ENCODE results near the gene FRMD8. TPM values are rescaled to one million over a fixed set of nuclear protein-coding genes. Genes with fewer than 3 reads are reported as not detected.

The FRMD8 gene
- total RNA-seq, 2 donors from 2014 or later, result 38.1 to 42.2 TPM

GRCh38 chr11:65418681-65419459 lies 32.4 kb downstream of the FRMD8 start:
- intact Hi-C loops (cut with DNase I, micrococcal nuclease), result loop anchor here (5.0 kb wide), 2 partner anchors 37 to 93 kb away; partner anchors contain the start of gene SLC25A45 (in 1 of the 2)
- DNase-seq, result peak; percentile 97 to 99
- peak; percentile 40 for ATAC-seq

DNA sequence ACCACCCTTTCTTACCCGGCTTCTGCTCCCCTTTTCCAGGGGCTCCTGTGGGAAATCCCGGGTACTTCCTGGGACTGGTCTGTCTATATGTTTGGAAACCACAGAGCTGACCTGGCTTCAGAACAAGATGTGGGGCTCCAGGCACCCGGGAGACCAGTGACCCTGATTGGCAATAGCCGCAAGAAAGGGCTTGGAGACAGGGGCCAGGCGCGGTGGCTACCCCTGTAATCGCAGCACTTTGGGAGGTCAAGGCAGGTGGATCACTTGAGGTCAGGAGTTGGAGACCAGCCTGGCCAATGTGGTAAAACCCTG lies 33.0 kb downstream of the FRMD8 start:
- intact Hi-C loops (cut with DNase I, micrococcal nuclease), result loop anchor here (5.0 kb wide), 2 partner anchors 37 to 93 kb away; partner anchors contain the start of gene SLC25A45 (in 1 of the 2)
- no peak for DNase-seq

DNA sequence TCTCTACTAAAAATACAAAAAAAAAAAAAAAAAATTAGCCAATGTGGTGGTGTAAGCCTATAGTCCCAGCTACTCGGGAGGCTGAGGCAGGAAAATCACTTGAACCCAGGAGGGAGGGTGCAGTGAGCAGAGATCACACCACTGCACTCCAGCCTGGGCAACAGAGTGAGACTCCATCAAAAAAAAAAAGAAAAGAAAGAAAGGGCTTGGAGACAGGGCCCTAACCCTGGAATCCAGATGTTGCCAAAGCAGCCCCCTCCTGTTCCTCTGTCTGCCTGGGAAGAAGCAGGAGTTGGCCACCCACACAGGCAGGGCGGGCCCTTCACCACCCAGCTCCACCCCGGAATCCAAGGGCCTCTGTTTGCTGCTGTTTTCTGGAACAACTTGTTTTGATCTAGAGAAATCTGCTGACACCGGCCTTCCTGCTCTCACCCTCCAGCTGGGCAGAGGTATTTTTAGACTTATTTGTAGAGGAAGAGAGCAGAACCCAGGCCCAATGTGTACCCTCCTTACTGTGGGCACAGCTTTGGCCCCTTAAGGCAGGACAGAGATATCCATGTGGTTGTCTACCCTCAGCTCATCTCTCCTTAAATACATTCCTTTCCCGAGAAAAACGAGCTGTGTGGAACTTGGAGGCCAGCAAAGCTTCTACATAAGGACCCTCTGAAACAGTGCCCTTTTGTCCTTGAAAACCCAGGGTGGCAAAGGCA lies 33.5 kb downstream of the FRMD8 start:
- DNase-seq (peak; percentile 90 to 97), ATAC-seq (peak; percentile 33)
- intact Hi-C loops (cut with DNase I, micrococcal nuclease), result loop anchor here (5.0 kb wide), 4 partner anchors 38 to 92 kb away; partner anchors contain the start of genes MALAT1 (in 1 of the 2) and SLC25A45 (in 1 of the 2)

More for the DNA sequence above, 33.0 kb downstream of the FRMD8 start:
- no peak for ATAC-seq

DNA sequence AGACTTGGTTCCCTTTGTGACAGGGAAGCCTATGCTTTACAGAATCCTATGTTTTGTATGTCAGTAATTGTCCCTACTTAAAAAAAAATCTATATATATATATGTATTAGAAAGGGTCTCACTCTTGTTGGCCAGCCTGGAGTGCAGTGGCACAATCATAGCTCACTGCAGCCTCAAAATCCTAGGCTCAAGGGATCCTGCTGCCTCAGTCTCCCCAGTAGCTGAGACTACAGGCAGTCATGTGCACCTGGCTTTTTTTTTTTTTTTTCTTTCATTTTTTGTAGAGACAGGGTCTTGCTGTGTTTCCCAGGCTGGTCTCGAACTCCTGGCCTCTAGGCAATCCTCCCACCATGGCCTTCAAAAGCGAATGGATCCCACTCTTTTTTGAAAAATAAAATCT lies 34.1 kb downstream of the FRMD8 start:
- no peak for ATAC-seq
- intact Hi-C loops (cut with DNase I, micrococcal nuclease), result loop anchor here (5.0 kb wide), 2 partner anchors 77 to 82 kb away; partner anchors contain the start of gene MALAT1 (in 1 of the 2)
- DNase-seq, result peak in 1 of 2 donors; percentile 6

- intact Hi-C loops (cut with DNase I, micrococcal nuclease), result loop anchor here (5.0 kb wide), 2 partner anchors 76 to 81 kb away; partner anchors contain the start of gene MALAT1 (in 1 of the 2)
- DNase-seq, result peak; percentile 85 to 97
- ATAC-seq, result peak; percentile 42
These were observed 34.7 kb downstream of the FRMD8 start for GRCh38 chr11:65420979-65421793.

- DNase-seq, result peak; percentile 98 to 99
- intact Hi-C loops (cut with DNase I, micrococcal nuclease), result loop anchor here (5.0 kb wide), 2 partner anchors 75 to 80 kb away; partner anchors contain the start of gene MALAT1 (in 1 of the 2)
- peak; percentile 46 for ATAC-seq
These were observed 35.6 kb downstream of the FRMD8 start for GRCh38 chr11:65421794-65422632.

DNA sequence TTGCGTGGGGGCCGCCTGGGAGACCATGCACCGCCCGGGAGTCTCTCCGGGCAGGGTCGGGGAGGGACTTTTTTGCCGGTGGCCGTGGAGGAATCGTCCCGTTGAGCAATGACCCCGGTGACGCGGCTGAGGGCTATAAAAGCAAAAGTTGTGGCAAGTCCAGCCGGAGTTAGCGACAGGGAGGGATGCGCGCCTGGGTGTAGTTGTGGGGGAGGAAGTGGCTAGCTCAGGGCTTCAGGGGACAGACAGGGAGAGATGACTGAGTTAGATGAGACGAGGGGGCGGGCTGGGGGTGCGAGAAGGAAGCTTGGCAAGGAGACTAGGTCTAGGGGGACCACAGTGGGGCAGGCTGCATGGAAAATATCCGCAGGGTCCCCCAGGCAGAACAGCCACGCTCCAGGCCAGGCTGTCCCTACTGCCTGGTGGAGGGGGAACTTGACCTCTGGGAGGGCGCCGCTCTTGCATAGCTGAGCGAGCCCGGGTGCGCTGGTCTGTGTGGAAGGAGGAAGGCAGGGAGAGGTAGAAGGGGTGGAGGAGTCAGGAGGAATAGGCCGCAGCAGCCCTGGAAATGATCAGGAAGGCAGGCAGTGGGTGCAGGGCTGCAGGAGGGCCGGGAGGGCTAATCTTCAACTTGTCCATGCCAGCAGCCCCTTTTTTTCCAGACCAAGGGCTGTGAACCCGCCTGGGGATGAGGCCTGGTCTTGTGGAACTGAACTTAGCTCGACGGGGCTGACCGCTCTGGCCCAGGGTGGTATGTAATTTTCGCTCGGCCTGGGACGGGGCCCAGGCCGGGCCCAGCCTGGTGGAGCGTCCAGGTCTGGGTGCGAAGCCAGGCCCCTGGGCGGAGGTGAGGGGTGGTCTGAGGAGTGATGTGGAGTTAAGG lies 36.4 kb downstream of the FRMD8 start, which contains the start of gene NEAT1:
Gene NEAT1 (plus strand): TSS at position 166 of the 883 bp plus-strand sequence.
- peak; percentile 98 to 99 for DNase-seq
- peak; percentile 25 for ATAC-seq
- intact Hi-C loops (cut with DNase I, micrococcal nuclease), result loop anchor here (5.0 kb wide), 2 partner anchors 74 to 79 kb away; partner anchors contain the start of gene MALAT1 (in 1 of the 2)

GRCh38 chr11:65423516-65424204 lies 37.2 kb downstream of the FRMD8 start:
- intact Hi-C loops (cut with DNase I, micrococcal nuclease), result loop anchor here (5.0 kb wide), 2 partner anchors 74 to 79 kb away; partner anchors contain the start of gene MALAT1 (in 1 of the 2)
- DNase-seq, result peak; percentile 29 to 32

DNA sequence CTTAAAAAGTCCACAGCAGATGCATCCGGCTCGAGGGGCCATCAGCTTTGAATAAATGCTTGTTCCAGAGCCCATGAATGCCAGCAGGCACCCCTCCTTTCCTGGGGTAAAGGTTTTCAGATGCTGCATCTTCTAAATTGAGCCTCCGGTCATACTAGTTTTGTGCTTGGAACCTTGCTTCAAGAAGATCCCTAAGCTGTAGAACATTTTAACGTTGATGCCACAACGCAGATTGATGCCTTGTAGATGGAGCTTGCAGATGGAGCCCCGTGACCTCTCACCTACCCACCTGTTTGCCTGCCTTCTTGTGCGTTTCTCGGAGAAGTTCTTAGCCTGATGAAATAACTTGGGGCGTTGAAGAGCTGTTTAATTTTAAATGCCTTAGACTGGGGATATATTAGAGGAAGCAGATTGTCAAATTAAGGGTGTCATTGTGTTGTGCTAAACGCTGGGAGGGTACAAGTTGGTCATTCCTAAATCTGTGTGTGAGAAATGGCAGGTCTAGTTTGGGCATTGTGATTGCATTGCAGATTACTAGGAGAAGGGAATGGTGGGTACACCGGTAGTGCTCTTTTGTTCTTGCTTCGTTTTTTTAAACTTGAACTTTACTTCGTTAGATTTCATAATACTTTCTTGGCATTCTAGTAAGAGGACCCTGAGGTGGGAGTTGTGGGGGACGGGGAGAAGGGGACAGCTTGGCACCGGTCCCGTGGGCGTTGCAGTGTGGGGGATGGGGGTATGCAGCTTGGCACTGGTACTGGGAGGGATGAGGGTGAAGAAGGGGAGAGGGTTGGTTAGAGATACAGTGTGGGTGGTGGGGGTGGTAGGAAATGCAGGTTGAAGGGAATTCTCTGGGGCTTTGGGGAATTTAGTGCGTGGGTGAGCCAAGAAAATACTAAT lies 38.0 kb downstream of the FRMD8 start:
- DNase-seq, result peak; percentile 44 to 62
- intact Hi-C loops (cut with DNase I, micrococcal nuclease), result loop anchor here (5.0 kb wide), 2 partner anchors 73 to 78 kb away; partner anchors contain the start of gene MALAT1 (in 1 of the 2)
- no peak for ATAC-seq

More at GRCh38 chr11:65423516-65424204, 37.2 kb downstream of the FRMD8 start:
- no peak for ATAC-seq

DNA sequence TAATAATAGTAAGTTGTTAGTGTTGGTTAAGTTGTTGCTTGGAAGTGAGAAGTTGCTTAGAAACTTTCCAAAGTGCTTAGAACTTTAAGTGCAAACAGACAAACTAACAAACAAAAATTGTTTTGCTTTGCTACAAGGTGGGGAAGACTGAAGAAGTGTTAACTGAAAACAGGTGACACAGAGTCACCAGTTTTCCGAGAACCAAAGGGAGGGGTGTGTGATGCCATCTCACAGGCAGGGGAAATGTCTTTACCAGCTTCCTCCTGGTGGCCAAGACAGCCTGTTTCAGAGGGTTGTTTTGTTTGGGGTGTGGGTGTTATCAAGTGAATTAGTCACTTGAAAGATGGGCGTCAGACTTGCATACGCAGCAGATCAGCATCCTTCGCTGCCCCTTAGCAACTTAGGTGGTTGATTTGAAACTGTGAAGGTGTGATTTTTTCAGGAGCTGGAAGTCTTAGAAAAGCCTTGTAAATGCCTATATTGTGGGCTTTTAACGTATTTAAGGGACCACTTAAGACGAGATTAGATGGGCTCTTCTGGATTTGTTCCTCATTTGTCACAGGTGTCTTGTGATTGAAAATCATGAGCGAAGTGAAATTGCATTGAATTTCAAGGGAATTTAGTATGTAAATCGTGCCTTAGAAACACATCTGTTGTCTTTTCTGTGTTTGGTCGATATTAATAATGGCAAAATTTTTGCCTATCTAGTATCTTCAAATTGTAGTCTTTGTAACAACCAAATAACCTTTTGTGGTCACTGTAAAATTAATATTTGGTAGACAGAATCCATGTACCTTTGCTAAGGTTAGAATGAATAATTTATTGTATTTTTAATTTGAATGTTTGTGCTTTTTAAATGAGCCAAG lies 38.9 kb downstream of the FRMD8 start:
- intact Hi-C loops (cut with DNase I, micrococcal nuclease), result no loop called here
- ATAC-seq, result no peak
- DNase-seq, result peak; percentile 48 to 49

DNA sequence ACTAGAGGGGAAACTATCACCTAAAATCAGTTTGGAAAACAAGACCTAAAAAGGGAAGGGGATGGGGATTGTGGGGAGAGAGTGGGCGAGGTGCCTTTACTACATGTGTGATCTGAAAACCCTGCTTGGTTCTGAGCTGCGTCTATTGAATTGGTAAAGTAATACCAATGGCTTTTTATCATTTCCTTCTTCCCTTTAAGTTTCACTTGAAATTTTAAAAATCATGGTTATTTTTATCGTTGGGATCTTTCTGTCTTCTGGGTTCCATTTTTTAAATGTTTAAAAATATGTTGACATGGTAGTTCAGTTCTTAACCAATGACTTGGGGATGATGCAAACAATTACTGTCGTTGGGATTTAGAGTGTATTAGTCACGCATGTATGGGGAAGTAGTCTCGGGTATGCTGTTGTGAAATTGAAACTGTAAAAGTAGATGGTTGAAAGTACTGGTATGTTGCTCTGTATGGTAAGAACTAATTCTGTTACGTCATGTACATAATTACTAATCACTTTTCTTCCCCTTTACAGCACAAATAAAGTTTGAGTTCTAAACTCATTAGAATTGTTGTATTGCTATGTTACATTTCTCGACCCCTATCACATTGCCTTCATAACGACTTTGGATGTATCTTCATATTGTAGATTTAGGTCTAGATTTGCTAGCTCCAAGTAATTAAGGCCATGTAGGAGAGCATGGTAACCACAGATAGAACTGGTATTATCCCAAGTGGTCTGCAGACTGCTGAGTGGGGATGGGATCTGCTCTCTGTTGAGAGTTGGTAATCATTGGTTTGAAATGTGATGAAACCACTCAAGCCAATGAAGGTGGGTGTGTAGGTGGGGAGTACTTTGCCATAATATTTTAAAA lies 39.8 kb downstream of the FRMD8 start:
- no peak for ATAC-seq
- intact Hi-C loops (cut with DNase I, micrococcal nuclease), result no loop called here
- DNase-seq, result peak; percentile 9 to 22

GRCh38 chr11:65426839-65427690 lies 40.6 kb downstream of the FRMD8 start:
- DNase-seq (peak; percentile 54 to 56), ATAC-seq (peak; percentile 7)
- intact Hi-C loops (cut with DNase I, micrococcal nuclease), result no loop called here
